Smooth muscle cell (in vitro differentiated cells): ENCODE measurements around the gene ABCD2. TPM values are rescaled to one million over a fixed set of nuclear protein-coding genes. Genes with fewer than 3 reads are reported as not detected.
"Not testable (repeated sequence)": the region's sequence is repeated elsewhere in the genome, so short reads cannot be mapped to it uniquely, and the experiment has no call there.

ENCODE experiments used
- DNase-seq: peaks from one replicate; lab custom pipeline; 2025; ENCODE audit not compliant: unreplicated experiment; lab: John Stamatoyannopoulos, UW
- H2AFZ ChIP-seq: fragments of 200-600 bp; sonication (generic); 2 replicates; pipeline ENCODE4 v1.6.0; 2016; ENCODE audit warnings: antibody characterized with exemption, low read depth, mild to moderate bottlenecking
- H3F3A ChIP-seq: fragments of 200-600 bp; sonication (generic); 2 replicates; pipeline ENCODE4 v1.6.0; 2017; ENCODE audit warnings: antibody characterized with exemption, low read depth
- H3K27ac ChIP-seq: fragments of 200-600 bp; sonication (generic); 2 replicates; pipeline ENCODE4 v1.5.1; 2016; ENCODE audit warnings: low read depth, mild to moderate bottlenecking
- H3K27me3 ChIP-seq: fragments of 200-600 bp; sonication (generic); 2 replicates; pipeline ENCODE4 v1.6.1; 2016; ENCODE audit warnings: low read depth, mild to moderate bottlenecking
- H3K36me3 ChIP-seq: fragments of 200-600 bp; sonication (generic); 2 replicates; pipeline ENCODE4 v1.5.1; 2016; ENCODE audit warnings: low read depth
- H3K4me1 ChIP-seq: fragments of 200-600 bp; sonication (generic); 2 replicates; pipeline ENCODE4 v1.5.1; 2016; ENCODE audit warnings: low read depth
- H3K4me2 ChIP-seq: fragments of 200-600 bp; sonication (generic); 2 replicates; pipeline ENCODE4 v1.6.0; 2016; ENCODE audit warnings: mild to moderate bottlenecking
- H3K4me3 ChIP-seq: fragments of 200-600 bp; sonication (generic); 2 replicates; pipeline ENCODE4 v1.5.1; 2016; ENCODE audit warnings: mild to moderate bottlenecking
- H3K79me2 ChIP-seq: fragments of 200-600 bp; sonication (generic); 2 replicates; pipeline ENCODE4 v1.6.0; 2016; ENCODE audit warnings: low read depth, mild to moderate bottlenecking
- H3K9ac ChIP-seq: fragments of 200-600 bp; sonication (generic); 2 replicates; pipeline ENCODE4 v1.6.0; 2016; ENCODE audit warnings: low read depth
- H3K9me3 ChIP-seq: fragments of 200-600 bp; sonication (generic); replicated peaks from 2 replicates; pipeline ENCODE4 v1.5.1; 2016; ENCODE audit warnings: low read depth
- H4K20me1 ChIP-seq: fragments of 200-600 bp; sonication (generic); 2 replicates; pipeline ENCODE4 v1.6.0; 2016; ENCODE audit warnings: low read depth
- CTCF ChIP-seq: fragments of 200-600 bp; sonication (generic); IDR thresholded peaks from 2 replicates; pipeline ENCODE4 v1.5.1; 2017; ENCODE audit warnings: borderline replicate concordance, mild to moderate bottlenecking, antibody characterized with exemption; ENCODE audit not compliant: insufficient read depth, poor library complexity, severe bottlenecking
- WGBS: methylation state at CpG from one replicate; pipeline ENCODE4 v1.1.7; 2016; ENCODE audit warnings: low lambda C conversion rate; 5-methylcytosine and 5-hydroxymethylcytosine counted together
- polyA plus RNA-seq: library from polyadenylated mRNA; unstranded; fragments of >200 nt; fragmentation: Nextera tagmentation; extraction: Ambion mirVana; gene quantifications from 2 replicates; pipeline ENCODE4 v1.2.1, GENCODE V29; 2016
- total RNA-seq: library from RNA; depleted of rRNA; stranded (reverse); fragments of >200 nt; gene quantifications from 2 replicates; pipeline ENCODE4 v1.2.3, GENCODE V29; 2014

The ABCD2 gene
- total and polyA plus RNA-seq, 2 experiments from 2014 or later = 0.04 TPM; not detected in 1

GRCh38 chr12:39573971-39574370, 45.6 kb downstream of the ABCD2 start:
- no peak overlapping the region for H3K27ac ChIP-seq
- H3K4me3 ChIP-seq = no peak overlapping the region
- no peaks in the 10 kb centered on the region for H3F3A ChIP-seq
- TF ChIP-seq CTCF = no peak
- H3K79me2 ChIP-seq = no peaks in the 10 kb centered on the region
- H3K27me3 ChIP-seq = no peaks in the 10 kb centered on the region
- no peak overlapping the region for H3K4me2 ChIP-seq
- no peaks in the 10 kb centered on the region for H3K9me3 ChIP-seq
- WGBS = 71% methylated on average over 2 of the region's 2 CpGs
- H3K4me1 ChIP-seq = peaks cover 14% of the 10 kb centered on the region
- no peaks in the 10 kb centered on the region for H4K20me1 ChIP-seq
- no peak for DNase-seq
- no peak overlapping the region for H3K9ac ChIP-seq
- H2AFZ ChIP-seq = no peak overlapping the region
- no peaks in the 10 kb centered on the region for H3K36me3 ChIP-seq

DNA sequence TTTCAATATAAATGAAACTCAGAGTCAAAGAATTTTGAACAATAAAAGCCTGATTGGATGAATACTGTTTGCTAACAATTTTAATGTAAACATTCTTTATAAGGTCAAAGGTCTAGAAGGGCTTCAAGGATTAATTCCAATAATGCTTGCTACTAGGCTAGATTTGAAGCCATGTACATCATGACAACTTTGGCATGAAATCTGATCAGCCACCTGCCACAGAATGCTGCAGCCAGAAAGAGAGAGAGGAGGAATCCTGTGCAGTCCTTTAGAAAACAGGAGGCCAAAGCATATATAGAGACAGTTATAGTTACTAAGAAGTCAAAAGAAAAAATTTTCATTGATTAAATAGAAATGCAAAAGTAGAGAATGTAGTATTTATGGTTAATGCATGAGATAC, 47.1 kb downstream of the ABCD2 start:
- TF ChIP-seq CTCF = no peak
- Histone ChIP-seq H3F3A (no peaks in the 10 kb centered on the region), H4K20me1 (no peaks in the 10 kb centered on the region), H3K79me2 (no peaks in the 10 kb centered on the region), H3K9me3 (no peaks in the 10 kb centered on the region), H3K4me1 (peaks cover 14% of the 10 kb centered on the region), H3K27ac (no peak overlapping the region), H3K27me3 (no peaks in the 10 kb centered on the region), H3K4me2 (no peak overlapping the region), H3K9ac (no peak overlapping the region), H3K36me3 (no peaks in the 10 kb centered on the region), H3K4me3 (no peak overlapping the region), H2AFZ (no peak overlapping the region)
- no peak for DNase-seq

GRCh38 chr12:39571351-39571750, 48.3 kb downstream of the ABCD2 start:
- no peaks in the 10 kb centered on the region for H4K20me1 ChIP-seq
- H3F3A ChIP-seq = no peaks in the 10 kb centered on the region
- no peak overlapping the region for H3K27ac ChIP-seq
- H3K79me2 ChIP-seq = no peaks in the 10 kb centered on the region
- no peaks in the 10 kb centered on the region for H3K36me3 ChIP-seq
- no peaks in the 10 kb centered on the region for H3K9me3 ChIP-seq
- no peak overlapping the region for H2AFZ ChIP-seq
- H3K9ac ChIP-seq = no peak overlapping the region
- no peak overlapping the region for H3K4me2 ChIP-seq
- 68% methylated on average over 4 of the region's 4 CpGs for WGBS
- H3K27me3 ChIP-seq = no peaks in the 10 kb centered on the region
- no peak for TF ChIP-seq CTCF
- H3K4me1 ChIP-seq = peaks cover 14% of the 10 kb centered on the region
- DNase-seq = no peak
- H3K4me3 ChIP-seq = no peak overlapping the region

- DNase-seq = no peak
- Histone ChIP-seq H3K4me3 (no peak overlapping the region), H3K36me3 (no peaks in the 10 kb centered on the region), H3K27ac (no peak overlapping the region), H3K27me3 (no peaks in the 10 kb centered on the region), H3K4me1 (no peaks in the 10 kb centered on the region), H3K79me2 (no peaks in the 10 kb centered on the region), H2AFZ (no peak overlapping the region), H3K9me3 (peaks cover 5% of the 10 kb centered on the region), H3K4me2 (no peak overlapping the region), H3F3A (no peaks in the 10 kb centered on the region), H3K9ac (no peak overlapping the region), H4K20me1 (no peaks in the 10 kb centered on the region)
- no peak for TF ChIP-seq CTCF
Observed at GRCh38 chr12:39553476-39553875, 66.1 kb downstream of the ABCD2 start.

- 16% methylated on average over 2 of the region's 2 CpGs for WGBS
- H3K4me3 ChIP-seq, H3K36me3 ChIP-seq, DNase-seq, H2AFZ ChIP-seq, H3K4me2 ChIP-seq, H3K27ac ChIP-seq, H4K20me1 ChIP-seq, H3K9ac ChIP-seq, H3K79me2 ChIP-seq, H3F3A ChIP-seq, H3K9me3 ChIP-seq, H3K4me1 ChIP-seq, H3K27me3 ChIP-seq: not testable (repeated sequence)
Observed at GRCh38 chr12:39544211-39544610, 75.4 kb downstream of the ABCD2 start.
